K562 (cell line): Measurements from ENCODE around the gene PLEKHG3. TPM values are rescaled to one million over a fixed set of nuclear protein-coding genes. Genes with fewer than 3 reads are reported as not detected.

Source experiments
- ATAC-seq: fragments of 200-7000 bp; cut with Tn5 transposase; 3 replicates; pipeline ENCODE4 v1.9.1; 2020; ENCODE audit warnings: moderate library complexity
- BruUV-seq: library from RNA; stranded (reverse); fragments of 400-500 nt; replicated peaks from 2 replicates; lab custom pipeline; 2021; lab: Mats Ljungman, UMichigan
- CTCF ChIA-PET: fragments of 300-600 bp; formaldehyde crosslinking; extraction: SDS; loops from one replicate; lab custom pipeline; 2021; ENCODE audit warnings: low intra/inter-chr PET ratio; lab: Yijun Ruan, JAX
- POLR2A ChIA-PET: fragments of 300-600, 350-650 bp; sonication (Branson Sonifier 250); formaldehyde crosslinking; extraction: SDS; loops from one replicate; lab custom pipeline; 2021; ENCODE audit warnings: antibody characterized with exemption, inconsistent platforms; lab: Yijun Ruan, JAX
- DNase-seq, 4 experiments: peaks; one replicate each; pipeline versions ENCODE4 v3.0.0 to v3.0.0-alpha.2; 2011 to 2018; ENCODE audit warnings: low spot score in 3 of 4, mixed read lengths in 3 of 4; ENCODE audit errors: extremely low read depth in 1 of 4
- FAIRE-seq: peaks from 2 replicates; lab custom pipeline; 2011; peaks lifted over from hg19 to GRCh38; lab: Jason Lieb, UNC
- H2AFZ ChIP-seq: 2 replicates; pipeline ENCODE4 v1.6.0; 2011; ENCODE audit warnings: low read depth, low read length, control low read depth, inconsistent platforms
- H3K27ac ChIP-seq: fragments of 200-600 bp; 3 replicates; pipeline ENCODE4 v1.8.0; 2011; ENCODE audit warnings: low read depth, mild to moderate bottlenecking, control low read depth, inconsistent platforms, low read length, moderate library complexity, mixed read lengths; ENCODE audit errors: extremely low read depth
- H3K27me3 ChIP-seq, 2 experiments: fragments of 300-600 bp in 1 of 2; 2 replicates in 1 of 2; 3 replicates in 1 of 2; pipeline versions ENCODE4 v1.6.0 to v1.8.0; 2011; ENCODE audit warnings: inconsistent platforms in 2 of 2, low read length in 2 of 2, mild to moderate bottlenecking in 1 of 2, mixed read lengths in 1 of 2, moderate library complexity in 1 of 2; ENCODE audit not compliant: control insufficient read depth in 2 of 2, insufficient read depth in 2 of 2
- H3K36me3 ChIP-seq: fragments of 300-600 bp; 3 replicates; pipeline ENCODE4 v1.8.0; 2011; ENCODE audit warnings: mild to moderate bottlenecking, low read length, inconsistent platforms; ENCODE audit not compliant: control insufficient read depth, insufficient read depth
- H3K4me1 ChIP-seq, 2 experiments: fragments of 200-600 bp in 1 of 2; replicated peaks in 1 of 2; 2 replicates in 1 of 2; 3 replicates in 1 of 2; pipeline versions ENCODE4 v1.5.1 to v1.8.0; 2011; ENCODE audit warnings: inconsistent platforms in 2 of 2, low read length in 2 of 2, mild to moderate bottlenecking in 1 of 2, mixed read lengths in 1 of 2, moderate library complexity in 1 of 2; ENCODE audit not compliant: control insufficient read depth in 2 of 2, insufficient read depth in 2 of 2
- H3K4me2 ChIP-seq: 2 replicates; pipeline ENCODE4 v1.6.1; 2011; ENCODE audit warnings: low read length, control low read depth, inconsistent platforms, mixed read lengths; ENCODE audit not compliant: insufficient read depth
- H3K4me3 ChIP-seq: fragments of 200-600 bp; sonication (generic), shearing (Covaris generic); 2 replicates; pipeline ENCODE4 v1.5.1; 2016; ENCODE audit warnings: control low read depth, inconsistent platforms
- H3K79me2 ChIP-seq: fragments of 200-600 bp; 3 replicates; pipeline ENCODE4 v1.8.0; 2011; ENCODE audit warnings: low read length, inconsistent platforms; ENCODE audit not compliant: control insufficient read depth, insufficient read depth
- H3K9ac ChIP-seq, 2 experiments: 2 replicates each; pipeline versions ENCODE4 v1.6.0 to v1.6.1; 2011; ENCODE audit warnings: low read depth in 2 of 2, low read length in 2 of 2, control low read depth in 1 of 2, inconsistent platforms in 1 of 2, mild to moderate bottlenecking in 1 of 2, mixed read lengths in 1 of 2; ENCODE audit not compliant: insufficient read depth in 1 of 2
- H3K9me1 ChIP-seq: one replicate; pipeline ENCODE4 v1.6.0; 2011; ENCODE audit warnings: inconsistent platforms, mild to moderate bottlenecking, low read length, moderate library complexity; ENCODE audit not compliant: control insufficient read depth, insufficient read depth
- H3K9me3 ChIP-seq: replicated peaks from 2 replicates; pipeline ENCODE4 v1.5.1; 2011; ENCODE audit warnings: low read depth, low read length, inconsistent platforms; ENCODE audit not compliant: control insufficient read depth, insufficient read depth
- H4K20me1 ChIP-seq: replicated peaks from 2 replicates; pipeline ENCODE4 v1.6.1; 2011; ENCODE audit warnings: low read length, inconsistent platforms, mixed read lengths; ENCODE audit not compliant: control insufficient read depth, insufficient read depth
- ADNP ChIP-seq: fragments of 200-800 bp; sonication (Bioruptor generic); IDR thresholded peaks from 2 replicates; pipeline ENCODE4 v1.6.1; 2016; ENCODE audit warnings: missing genetic modification characterization, missing compliant biosample characterization
- ARID1B ChIP-seq: fragments of 450-650 bp; IDR thresholded peaks from 2 replicates; pipeline ENCODE4 v1.6.1; 2016; ENCODE audit warnings: antibody characterized with exemption, mild to moderate bottlenecking, inconsistent platforms
- ELF4 ChIP-seq: fragments of 450-650 bp; formaldehyde crosslinking; IDR thresholded peaks from 2 replicates; pipeline ENCODE4 v1.4.0; 2022; ENCODE audit warnings: missing genetic modification characterization
- HDAC8 ChIP-seq: fragments of 450-650 bp; IDR thresholded peaks from 2 replicates; pipeline ENCODE4 v1.6.1; 2016; ENCODE audit warnings: mild to moderate bottlenecking, missing genetic modification characterization, moderate library complexity, missing compliant biosample characterization
- HMGN3 ChIP-seq: IDR thresholded peaks from 2 replicates; pipeline ENCODE4 v1.6.1; 2011; ENCODE audit warnings: borderline replicate concordance, low read depth, mild to moderate bottlenecking, mixed read lengths, low read length; ENCODE audit not compliant: insufficient read length; ENCODE audit errors: extremely low read depth
- PHF21A ChIP-seq: fragments of 450-650 bp; IDR thresholded peaks from 2 replicates; pipeline ENCODE4 v1.6.1; 2017; ENCODE audit warnings: low read depth, borderline replicate concordance
- SNRNP70 ChIP-seq: fragments of 200-400 bp; formaldehyde crosslinking; optimal IDR thresholded peaks from 2 replicates; pipeline ENCODE3; 2017; ENCODE audit warnings: low read depth, low read length
- STAG1 ChIP-seq: sonication (generic); formaldehyde crosslinking; IDR thresholded peaks from 2 replicates; pipeline ENCODE4 v1.5.0; 2020; ENCODE audit warnings: missing genetic modification reagents, borderline replicate concordance
- STAT5A ChIP-seq: IDR thresholded peaks from 2 replicates; pipeline ENCODE4 v1.6.1; 2012; ENCODE audit warnings: low read length, inconsistent platforms, borderline replicate concordance
- STAT5B ChIP-seq: fragments of 250-450 bp; sonication (Bioruptor Pico); IDR thresholded peaks from 2 replicates; pipeline ENCODE4 v1.8.0; 2021; ENCODE audit warnings: mild to moderate bottlenecking, inconsistent platforms
- ZC3H8 ChIP-seq: fragments of 450-650 bp; IDR thresholded peaks from 2 replicates; pipeline ENCODE4 v1.6.1; 2017
- ZNF324 ChIP-seq: fragments of 250-450 bp; sonication (Bioruptor Pico); IDR thresholded peaks from 2 replicates; pipeline ENCODE4 v1.4.0; 2020; ENCODE audit warnings: mild to moderate bottlenecking
- ZNF57 ChIP-seq: fragments of 450-650 bp; formaldehyde crosslinking; IDR thresholded peaks from 2 replicates; pipeline ENCODE4 v1.4.0; 2020; ENCODE audit warnings: mild to moderate bottlenecking, moderate library complexity
- ZSCAN29 ChIP-seq: fragments of 450-650 bp; IDR thresholded peaks from 2 replicates; pipeline ENCODE4 v1.6.1; 2017
- WGBS: fragments of 100-300 bp; shearing (Covaris generic); methylation state at CpG from one replicate; pipeline ENCODE4 v1.1.6; 2016; ENCODE audit warnings: low coverage, mixed read lengths; ENCODE audit not compliant: insufficient coverage; ENCODE audit errors: missing lambda C conversion rate; 5-methylcytosine and 5-hydroxymethylcytosine counted together
- in situ Hi-C: fragments of 300-500 bp; cut with MboI; formaldehyde crosslinking; loops from 4 replicates; pipeline ENCODE4 v1.15.0; 2018; ENCODE audit warnings: inconsistent platforms, mixed read lengths
- intact Hi-C: fragments of 100-400 bp; cut with micrococcal nuclease; formaldehyde crosslinking; loops from 2 replicates; pipeline ENCODE4 v1.14.2; 2022
- polyA plus RNA-seq, 8 experiments: library from polyadenylated mRNA; depleted of rRNA in 4 of 8; stranded (reverse) in 5 of 8; unstranded in 3 of 8; fragments of >200 nt; fragmentation: Nextera tagmentation in 2 of 8; fragmentation: Illumina TruSeq in 1 of 8; extraction: Ambion mirVana in 2 of 8; extraction: Trizol in 1 of 8; gene quantifications; 2 replicates each; pipeline versions ENCODE4 v1.2.1 to v1.2.3, GENCODE V29; 2011 to 2014; ENCODE audit warnings: inconsistent platforms in 1 of 8, missing spikeins in 1 of 8
- total RNA-seq, 7 experiments: library from RNA; depleted of rRNA in 6 of 7; stranded (reverse); fragments of >200 nt in 6 of 7; fragmentation: Illumina TruSeq in 2 of 7; extraction: Trizol in 2 of 7; gene quantifications; 2 replicates each; pipeline versions ENCODE4 v1.2.1 to v1.2.3, GENCODE V29; 2011 to 2021; ENCODE audit warnings: low replicate concordance in 1 of 7
- TF ChIP-seq, protein P1 (sequence below): IDR thresholded peaks from 3 replicates; pipeline ENCODE4 v1.6.1; 2011; ENCODE audit warnings: borderline replicate concordance, mild to moderate bottlenecking; ENCODE audit not compliant: insufficient read length, insufficient read depth
- TF ChIP-seq, protein P2 (sequence below): fragments of 250-450 bp; sonication (Bioruptor Pico); IDR thresholded peaks from 2 replicates; pipeline ENCODE4 v1.5.0; 2021; ENCODE audit warnings: mild to moderate bottlenecking, moderate library complexity
- TF ChIP-seq, protein P3 (sequence below), 2 experiments: fragments of 450-650 bp; conservative IDR thresholded peaks; 2 replicates each; pipeline ENCODE4 v1.6.1; 2017; ENCODE audit warnings: mild to moderate bottlenecking in 2 of 2, moderate library complexity in 2 of 2

PLEKHG3 gene
- total and polyA plus RNA-seq, 9 of the 15 experiments (the other 6 are each of a cell fraction or from before 2014, with no cell fraction given) = 0.04 to 0.16 TPM; not detected in 7

GRCh38 chr14:64769096-64770020 is 65.1 kb downstream of the PLEKHG3 start:
- no peak overlapping the region for H3K4me3 ChIP-seq
- TF ChIP-seq ADNP (tag) (no peak), ZNF57 (CRISPR knock-in tag) (no peak), STAT5B (CRISPR knock-in tag) (no peak), HMGN3 (no peak), PHF21A (no peak), HDAC8 (tag) (no peak), ZSCAN29 (no peak), ZC3H8 (no peak), ELF4 (CRISPR knock-in tag) (no peak), ARID1B (no peak), STAT5A (no peak), SNRNP70 (no peak), ZNF324 (CRISPR knock-in tag) (no peak), STAG1 (CRISPR knock-in tag) (no peak)
- TF ChIP-seq, protein P1, sequence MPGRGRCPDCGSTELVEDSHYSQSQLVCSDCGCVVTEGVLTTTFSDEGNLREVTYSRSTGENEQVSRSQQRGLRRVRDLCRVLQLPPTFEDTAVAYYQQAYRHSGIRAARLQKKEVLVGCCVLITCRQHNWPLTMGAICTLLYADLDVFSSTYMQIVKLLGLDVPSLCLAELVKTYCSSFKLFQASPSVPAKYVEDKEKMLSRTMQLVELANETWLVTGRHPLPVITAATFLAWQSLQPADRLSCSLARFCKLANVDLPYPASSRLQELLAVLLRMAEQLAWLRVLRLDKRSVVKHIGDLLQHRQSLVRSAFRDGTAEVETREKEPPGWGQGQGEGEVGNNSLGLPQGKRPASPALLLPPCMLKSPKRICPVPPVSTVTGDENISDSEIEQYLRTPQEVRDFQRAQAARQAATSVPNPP = no peak
- TF ChIP-seq, protein P2, sequence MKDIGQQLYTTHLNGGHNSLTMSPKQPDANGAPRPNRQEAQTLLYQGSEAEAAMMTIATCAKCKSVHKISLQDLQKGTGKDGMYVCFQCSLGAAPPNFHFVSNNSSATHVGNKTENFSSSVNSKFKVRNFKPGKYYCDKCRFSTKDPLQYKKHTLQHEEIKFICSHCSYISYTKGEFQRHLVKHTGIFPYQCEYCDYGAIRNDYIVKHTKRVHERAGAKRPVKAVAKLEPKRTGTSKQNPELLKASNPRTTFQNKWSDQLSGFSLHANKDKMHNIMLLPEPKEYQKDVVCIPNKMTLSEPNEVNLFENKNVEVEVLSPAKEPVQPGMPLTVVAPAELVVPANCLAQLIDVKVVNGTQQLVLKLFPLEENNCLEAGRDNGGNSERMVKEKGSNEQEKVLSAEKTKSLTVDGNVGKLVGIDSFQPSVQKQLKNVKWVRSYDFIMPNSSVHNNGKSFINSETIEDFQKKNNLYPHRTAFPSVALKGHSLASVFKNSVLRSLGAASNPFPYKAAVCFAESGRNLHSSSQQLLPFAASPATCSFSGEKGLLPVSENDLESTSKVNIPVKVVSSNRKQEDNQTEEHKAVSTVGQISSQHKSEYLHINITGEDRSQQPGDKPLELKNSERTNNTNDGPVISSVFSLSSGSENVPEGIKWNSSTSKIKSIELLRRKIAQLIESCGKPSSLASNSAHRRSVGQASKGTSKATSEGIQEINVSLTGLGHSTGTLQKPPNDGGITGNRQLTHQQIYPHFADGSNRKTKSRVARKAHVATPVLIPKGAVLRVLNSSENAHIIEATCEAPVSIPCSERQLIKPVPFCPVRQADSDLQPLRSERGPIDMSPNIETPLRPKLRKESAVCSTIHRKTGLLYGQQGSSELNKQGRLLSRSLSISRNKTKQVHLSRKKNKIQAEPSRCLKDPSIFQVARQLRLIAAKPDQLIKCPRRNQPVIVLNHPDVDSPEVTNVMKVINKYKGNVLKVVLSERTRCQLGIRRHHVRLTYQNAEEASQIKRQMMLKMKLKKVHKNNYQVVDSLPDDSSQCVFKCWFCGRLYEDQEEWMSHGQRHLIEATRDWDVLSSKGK (CRISPR knock-in tag) = no peak
- TF ChIP-seq, protein P3, sequence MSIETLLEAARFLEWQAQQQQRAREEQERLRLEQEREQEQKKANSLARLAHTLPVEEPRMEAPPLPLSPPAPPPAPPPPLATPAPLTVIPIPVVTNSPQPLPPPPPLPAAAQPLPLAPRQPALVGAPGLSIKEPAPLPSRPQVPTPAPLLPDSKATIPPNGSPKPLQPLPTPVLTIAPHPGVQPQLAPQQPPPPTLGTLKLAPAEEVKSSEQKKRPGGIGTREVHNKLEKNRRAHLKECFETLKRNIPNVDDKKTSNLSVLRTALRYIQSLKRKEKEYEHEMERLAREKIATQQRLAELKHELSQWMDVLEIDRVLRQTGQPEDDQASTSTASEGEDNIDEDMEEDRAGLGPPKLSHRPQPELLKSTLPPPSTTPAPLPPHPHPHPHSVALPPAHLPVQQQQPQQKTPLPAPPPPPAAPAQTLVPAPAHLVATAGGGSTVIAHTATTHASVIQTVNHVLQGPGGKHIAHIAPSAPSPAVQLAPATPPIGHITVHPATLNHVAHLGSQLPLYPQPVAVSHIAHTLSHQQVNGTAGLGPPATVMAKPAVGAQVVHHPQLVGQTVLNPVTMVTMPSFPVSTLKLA (conservative IDR thresholded peaks at IDR 0.05) = no peak

More at GRCh38 chr14:64769096-64770020, 65.1 kb downstream of the PLEKHG3 start:
- H3K27ac ChIP-seq = no peak overlapping the region
- no peaks in the 10 kb centered on the region for H3K9me1 ChIP-seq
- peaks cover 77% of the 10 kb centered on the region for H3K36me3 ChIP-seq
- CTCF ChIA-PET = no interaction called here
- H2AFZ ChIP-seq = no peak overlapping the region
- no peaks in the 10 kb centered on the region for H4K20me1 ChIP-seq
- H3K4me2 ChIP-seq = no peak overlapping the region
- DNase-seq (no peak), ATAC-seq (no peak), FAIRE-seq (no peak)
- H3K79me2 ChIP-seq = no peaks in the 10 kb centered on the region
- no peaks in the 10 kb centered on the region for H3K27me3 ChIP-seq
- in situ Hi-C loops = no loop called here
- intact Hi-C loops = no loop called here
- POLR2A ChIA-PET = interaction anchor here (1.3 kb wide), 1 partner anchor 13 kb away, joined by 4 read pairs; no protein-coding TSS in a partner anchor
- BruUV-seq = no TSS peak
- H3K9me3 ChIP-seq = no peaks in the 10 kb centered on the region
- peaks cover 0 to 11% of the 10 kb centered on the region in 2 experiments; a peak in 2 of 5 replicates for H3K4me1 ChIP-seq
- 92% methylated on average over 7 of the region's 17 CpGs for WGBS
- H3K9ac ChIP-seq = no peak overlapping the region
